Uterus (tissue), 2 donors: Measurements from ENCODE around the gene CCM2.

Experiments
- POLR2A ChIP-seq, 2 donors: fragments of 450-650 bp; IDR thresholded peaks; one replicate each; pipeline ENCODE4 v1.6.1; 2016; ENCODE audit warnings: antibody characterized with exemption in 2 of 2, mild to moderate bottlenecking in 1 of 2, moderate library complexity in 1 of 2
- TF ChIP-seq, protein P1 (sequence below), 4 experiments: fragments of 200-600 bp in 2 of 4; fragments of 450-650 bp in 2 of 4; sonication (generic) in 2 of 4; IDR thresholded peaks; one replicate each; pipeline ENCODE4 v1.5.1; 2016 to 2019; ENCODE audit warnings: antibody characterized with exemption in 4 of 4, mild to moderate bottlenecking in 2 of 4, moderate library complexity in 1 of 4

DNA sequence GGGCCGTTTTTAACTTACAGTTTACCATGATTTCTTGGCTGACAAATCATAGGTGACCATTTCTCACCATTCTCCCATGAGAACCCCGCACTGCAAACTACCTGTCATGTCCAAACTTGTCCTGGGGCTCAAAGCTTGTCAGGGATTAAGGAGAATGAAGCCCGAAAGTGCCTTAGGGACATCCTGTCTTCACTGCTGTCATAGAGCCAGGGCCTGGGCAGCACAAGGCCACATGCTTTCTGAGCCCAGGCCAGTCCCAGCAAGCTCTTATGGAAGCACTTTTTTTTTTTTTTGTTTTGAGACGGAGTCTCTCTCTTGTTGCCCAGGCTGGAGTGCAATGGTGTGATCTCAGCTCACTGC lies 33.9 kb downstream of the CCM2 start:
- TF ChIP-seq, protein P1, sequence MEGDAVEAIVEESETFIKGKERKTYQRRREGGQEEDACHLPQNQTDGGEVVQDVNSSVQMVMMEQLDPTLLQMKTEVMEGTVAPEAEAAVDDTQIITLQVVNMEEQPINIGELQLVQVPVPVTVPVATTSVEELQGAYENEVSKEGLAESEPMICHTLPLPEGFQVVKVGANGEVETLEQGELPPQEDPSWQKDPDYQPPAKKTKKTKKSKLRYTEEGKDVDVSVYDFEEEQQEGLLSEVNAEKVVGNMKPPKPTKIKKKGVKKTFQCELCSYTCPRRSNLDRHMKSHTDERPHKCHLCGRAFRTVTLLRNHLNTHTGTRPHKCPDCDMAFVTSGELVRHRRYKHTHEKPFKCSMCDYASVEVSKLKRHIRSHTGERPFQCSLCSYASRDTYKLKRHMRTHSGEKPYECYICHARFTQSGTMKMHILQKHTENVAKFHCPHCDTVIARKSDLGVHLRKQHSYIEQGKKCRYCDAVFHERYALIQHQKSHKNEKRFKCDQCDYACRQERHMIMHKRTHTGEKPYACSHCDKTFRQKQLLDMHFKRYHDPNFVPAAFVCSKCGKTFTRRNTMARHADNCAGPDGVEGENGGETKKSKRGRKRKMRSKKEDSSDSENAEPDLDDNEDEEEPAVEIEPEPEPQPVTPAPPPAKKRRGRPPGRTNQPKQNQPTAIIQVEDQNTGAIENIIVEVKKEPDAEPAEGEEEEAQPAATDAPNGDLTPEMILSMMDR (IDR thresholded peaks at IDR 0.05): no peak
- TF ChIP-seq POLR2A (IDR thresholded peaks at IDR 0.05): no peak
